Measurements from ENCODE around the gene DNAJA2. TPM values are rescaled to one million over a fixed set of nuclear protein-coding genes. Genes with fewer than 3 reads are reported as not detected.

Gene DNAJA2
- polyA plus RNA-seq, 1 donor from 2014 or later: 99.5 TPM

DNA sequence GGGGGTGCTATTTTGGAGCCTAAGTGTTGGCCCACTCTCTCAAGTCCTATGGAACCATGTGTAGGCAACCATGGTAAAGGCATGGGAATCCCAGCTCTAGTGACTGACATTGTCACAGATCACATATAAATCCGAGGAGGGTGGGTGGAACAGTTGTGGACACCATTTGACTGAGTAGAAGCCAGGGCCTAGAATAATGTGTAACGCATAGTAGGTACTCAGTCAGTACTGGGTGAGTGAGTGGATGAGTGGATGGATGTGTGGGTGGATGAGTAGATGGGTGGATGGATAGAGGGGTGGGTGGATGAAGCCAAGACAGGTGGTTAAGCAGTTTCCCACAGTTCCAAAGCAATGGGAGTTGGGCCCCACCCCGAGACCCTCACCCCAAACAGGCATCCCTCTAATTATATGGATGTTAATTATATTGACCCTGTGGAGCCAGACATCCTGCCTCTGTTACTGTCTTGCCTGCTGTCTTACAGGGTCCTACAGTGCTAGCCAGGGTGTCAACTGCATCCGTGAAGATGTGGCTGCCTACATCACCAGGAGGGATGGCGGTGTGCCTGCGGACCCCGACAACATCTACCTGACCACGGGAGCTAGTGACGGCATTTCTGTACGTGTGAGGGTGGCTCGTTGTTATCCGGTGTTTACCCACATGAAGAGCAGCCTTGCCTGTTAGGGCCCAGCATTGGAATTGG, 67.0 kb downstream of the DNAJA2 start:
- TF ChIP-seq POLR2AphosphoS5 (IDR thresholded peaks at IDR 0.05) (no peak), EP300 (conservative IDR thresholded peaks at IDR 0.05; ENCODE audit: poor library complexity, severe bottlenecking) (no peak), SMC3 (conservative IDR thresholded peaks at IDR 0.05; ENCODE audit: poor library complexity) (no peak), RAD21 (conservative IDR thresholded peaks at IDR 0.05) (no peak), TAF1 (IDR thresholded peaks at IDR 0.05; ENCODE audit: low read depth) (no peak), EZH2 (IDR thresholded peaks at IDR 0.05; ENCODE audit: borderline replicate concordance, insufficient read depth, low read length, poor library complexity, severe bottlenecking) (no peak), MXI1 (conservative IDR thresholded peaks at IDR 0.05; ENCODE audit: poor library complexity, severe bottlenecking) (no peak)
- TF ChIP-seq, protein P1, sequence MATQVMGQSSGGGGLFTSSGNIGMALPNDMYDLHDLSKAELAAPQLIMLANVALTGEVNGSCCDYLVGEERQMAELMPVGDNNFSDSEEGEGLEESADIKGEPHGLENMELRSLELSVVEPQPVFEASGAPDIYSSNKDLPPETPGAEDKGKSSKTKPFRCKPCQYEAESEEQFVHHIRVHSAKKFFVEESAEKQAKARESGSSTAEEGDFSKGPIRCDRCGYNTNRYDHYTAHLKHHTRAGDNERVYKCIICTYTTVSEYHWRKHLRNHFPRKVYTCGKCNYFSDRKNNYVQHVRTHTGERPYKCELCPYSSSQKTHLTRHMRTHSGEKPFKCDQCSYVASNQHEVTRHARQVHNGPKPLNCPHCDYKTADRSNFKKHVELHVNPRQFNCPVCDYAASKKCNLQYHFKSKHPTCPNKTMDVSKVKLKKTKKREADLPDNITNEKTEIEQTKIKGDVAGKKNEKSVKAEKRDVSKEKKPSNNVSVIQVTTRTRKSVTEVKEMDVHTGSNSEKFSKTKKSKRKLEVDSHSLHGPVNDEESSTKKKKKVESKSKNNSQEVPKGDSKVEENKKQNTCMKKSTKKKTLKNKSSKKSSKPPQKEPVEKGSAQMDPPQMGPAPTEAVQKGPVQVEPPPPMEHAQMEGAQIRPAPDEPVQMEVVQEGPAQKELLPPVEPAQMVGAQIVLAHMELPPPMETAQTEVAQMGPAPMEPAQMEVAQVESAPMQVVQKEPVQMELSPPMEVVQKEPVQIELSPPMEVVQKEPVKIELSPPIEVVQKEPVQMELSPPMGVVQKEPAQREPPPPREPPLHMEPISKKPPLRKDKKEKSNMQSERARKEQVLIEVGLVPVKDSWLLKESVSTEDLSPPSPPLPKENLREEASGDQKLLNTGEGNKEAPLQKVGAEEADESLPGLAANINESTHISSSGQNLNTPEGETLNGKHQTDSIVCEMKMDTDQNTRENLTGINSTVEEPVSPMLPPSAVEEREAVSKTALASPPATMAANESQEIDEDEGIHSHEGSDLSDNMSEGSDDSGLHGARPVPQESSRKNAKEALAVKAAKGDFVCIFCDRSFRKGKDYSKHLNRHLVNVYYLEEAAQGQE (IDR thresholded peaks at IDR 0.05; ENCODE audit: borderline replicate concordance): no peak
- TF ChIP-seq, protein P2, sequence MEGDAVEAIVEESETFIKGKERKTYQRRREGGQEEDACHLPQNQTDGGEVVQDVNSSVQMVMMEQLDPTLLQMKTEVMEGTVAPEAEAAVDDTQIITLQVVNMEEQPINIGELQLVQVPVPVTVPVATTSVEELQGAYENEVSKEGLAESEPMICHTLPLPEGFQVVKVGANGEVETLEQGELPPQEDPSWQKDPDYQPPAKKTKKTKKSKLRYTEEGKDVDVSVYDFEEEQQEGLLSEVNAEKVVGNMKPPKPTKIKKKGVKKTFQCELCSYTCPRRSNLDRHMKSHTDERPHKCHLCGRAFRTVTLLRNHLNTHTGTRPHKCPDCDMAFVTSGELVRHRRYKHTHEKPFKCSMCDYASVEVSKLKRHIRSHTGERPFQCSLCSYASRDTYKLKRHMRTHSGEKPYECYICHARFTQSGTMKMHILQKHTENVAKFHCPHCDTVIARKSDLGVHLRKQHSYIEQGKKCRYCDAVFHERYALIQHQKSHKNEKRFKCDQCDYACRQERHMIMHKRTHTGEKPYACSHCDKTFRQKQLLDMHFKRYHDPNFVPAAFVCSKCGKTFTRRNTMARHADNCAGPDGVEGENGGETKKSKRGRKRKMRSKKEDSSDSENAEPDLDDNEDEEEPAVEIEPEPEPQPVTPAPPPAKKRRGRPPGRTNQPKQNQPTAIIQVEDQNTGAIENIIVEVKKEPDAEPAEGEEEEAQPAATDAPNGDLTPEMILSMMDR (IDR thresholded peaks at IDR 0.05; ENCODE audit: poor library complexity, severe bottlenecking): no peak
- H3F3A ChIP-seq (ENCODE audit: insufficient read depth, low read length, poor library complexity, severe bottlenecking): no peaks in the 10 kb centered on the region
- H3K9me3 ChIP-seq (ENCODE audit: low read length): no peaks in the 10 kb centered on the region
- H3K4me2 ChIP-seq (ENCODE audit: low read length): no peak overlapping the region
- H4K20me1 ChIP-seq (ENCODE audit: insufficient read depth): no peaks in the 10 kb centered on the region
- H3K27ac ChIP-seq (ENCODE audit: low read length): no peak overlapping the region
- H3K9me2 ChIP-seq (ENCODE audit: insufficient read depth, low read length): no peaks in the 10 kb centered on the region
- H3K36me3 ChIP-seq (ENCODE audit: insufficient read depth, low read length): no peaks in the 10 kb centered on the region
- H3K4me3 ChIP-seq (ENCODE audit: low read length): no peak overlapping the region
- H3K9ac ChIP-seq (ENCODE audit: low read length): no peak overlapping the region
- H3K27me3 ChIP-seq (ENCODE audit: insufficient read depth, low read depth, low read length): no peaks in the 10 kb centered on the region
- H2AFZ ChIP-seq (ENCODE audit: low read depth, low read length): no peak overlapping the region
- H3K79me2 ChIP-seq (replicated peaks; ENCODE audit: insufficient read depth, low read length): no peaks in the 10 kb centered on the region

Other genes with a start within 250 kb of the DNAJA2 start
- gene MYLK3, start 225.3 kb downstream of the DNAJA2 start, polyA plus RNA-seq: 0.07 TPM in 1 of 2 replicates, not detected in the other
- 24.5 and 27.5 TPM in 2 replicates for gene C16orf87, start 142.5 kb downstream of the DNAJA2 start, polyA plus RNA-seq
- gene GPT2, start 89.3 kb downstream of the DNAJA2 start, polyA plus RNA-seq: 23.9 and 27.3 TPM in 2 replicates
- gene NETO2, start 170.3 kb upstream of the DNAJA2 start, polyA plus RNA-seq: 95.0 and 101 TPM in 2 replicates